H1 (cell line): Measurements from ENCODE around the gene CXCR5. TPM values are rescaled to one million over a fixed set of nuclear protein-coding genes. Genes with fewer than 3 reads are reported as not detected.

Experiments
- CTCF ChIA-PET: fragments of 300-600 bp; sonication (Branson Sonifier 250); formaldehyde crosslinking; loops from one replicate; lab custom pipeline; 2021; ENCODE audit not compliant: partially characterized antibody; lab: Charles Lee
- POLR2A ChIA-PET: fragments of 300-600 bp; sonication (Branson Sonifier 250); formaldehyde crosslinking; loops from one replicate; lab custom pipeline; 2021; ENCODE audit warnings: inconsistent platforms; ENCODE audit not compliant: partially characterized antibody; lab: Charles Lee
- DNase-seq, 2 experiments: peaks; one replicate each; pipeline versions ENCODE4 v3.0.0 to v3.0.0-alpha.2; 2010 to 2022; ENCODE audit warnings: low spot score in 2 of 2, low read depth in 1 of 2, mixed read lengths in 1 of 2
- FAIRE-seq: peaks from 2 replicates; lab custom pipeline; 2011; peaks lifted over from hg19 to GRCh38; lab: Jason Lieb, UNC
- H2AFZ ChIP-seq: 2 replicates; pipeline ENCODE4 v1.8.1; 2012; ENCODE audit warnings: low read length, inconsistent platforms
- H2AK5ac ChIP-seq: 2 replicates; pipeline ENCODE4 v1.6.1; 2013; ENCODE audit warnings: low read depth, low read length
- H2BK120ac ChIP-seq: replicated peaks from 2 replicates; pipeline ENCODE3; 2013; ENCODE audit warnings: low read depth, low read length, inconsistent platforms
- H2BK12ac ChIP-seq: 2 replicates; pipeline ENCODE4 v1.6.1; 2013; ENCODE audit warnings: low read depth, low read length
- H2BK15ac ChIP-seq: 2 replicates; pipeline ENCODE4 v1.6.1; 2013; ENCODE audit warnings: low read length
- H2BK20ac ChIP-seq: 2 replicates; pipeline ENCODE4 v1.6.1; 2013; ENCODE audit warnings: low read length
- H2BK5ac ChIP-seq: 2 replicates; pipeline ENCODE4 v1.6.1; 2013; ENCODE audit warnings: low read depth, low read length
- H3K14ac ChIP-seq: 2 replicates; pipeline ENCODE4 v1.6.1; 2013; ENCODE audit warnings: inconsistent platforms; ENCODE audit not compliant: insufficient read length
- H3K18ac ChIP-seq: 2 replicates; pipeline ENCODE4 v1.6.1; 2013; ENCODE audit warnings: low read length; ENCODE audit errors: extremely low read depth
- H3K23ac ChIP-seq: 2 replicates; pipeline ENCODE4 v1.6.1; 2013; ENCODE audit warnings: inconsistent platforms; ENCODE audit not compliant: insufficient read length
- H3K23me2 ChIP-seq: 2 replicates; pipeline ENCODE4 v1.6.1; 2013; ENCODE audit warnings: low read depth, low read length
- H3K27ac ChIP-seq: 2 replicates; pipeline ENCODE4 v1.6.1; 2011; ENCODE audit warnings: low read depth, low read length, inconsistent platforms
- H3K27me3 ChIP-seq, 4 experiments: replicated peaks in 1 of 4; 1 replicate in 1 of 4; 2 replicates in 3 of 4; pipeline versions ENCODE4 v1.6.1 to v1.8.1; 2011 to 2013; ENCODE audit warnings: low read length in 3 of 4, mild to moderate bottlenecking in 3 of 4, inconsistent platforms in 2 of 4, mixed read lengths in 2 of 4, moderate library complexity in 1 of 4; ENCODE audit not compliant: control insufficient read depth in 3 of 4, insufficient read depth in 3 of 4; ENCODE audit errors: extremely low read depth in 1 of 4
- H3K36me3 ChIP-seq, 4 experiments: 2 replicates each; pipeline versions ENCODE4 v1.6.1 to v1.8.1; 2011 to 2013; ENCODE audit warnings: mild to moderate bottlenecking in 4 of 4, low read length in 3 of 4, moderate library complexity in 2 of 4, control low read depth in 1 of 4, inconsistent platforms in 1 of 4; ENCODE audit not compliant: insufficient read depth in 4 of 4, control insufficient read depth in 2 of 4
- H3K4ac ChIP-seq: replicated peaks from 2 replicates; pipeline ENCODE3; 2013; ENCODE audit warnings: low read length, low read depth, mixed read lengths, inconsistent platforms; ENCODE audit not compliant: insufficient read length
- H3K4me1 ChIP-seq, 4 experiments: replicated peaks in 1 of 4; 1 replicate in 1 of 4; 2 replicates in 3 of 4; pipeline versions ENCODE4 v1.6.1 to v1.8.1; 2011 to 2013; ENCODE audit warnings: low read length in 3 of 4, inconsistent platforms in 2 of 4, mixed read lengths in 1 of 4; ENCODE audit not compliant: insufficient read depth in 4 of 4, control insufficient read depth in 3 of 4
- H3K4me2 ChIP-seq, 2 experiments: 2 replicates each; pipeline versions ENCODE4 v1.6.1 to v1.8.1; 2011 to 2013; ENCODE audit warnings: low read depth in 2 of 2, low read length in 2 of 2, control low read depth in 1 of 2, inconsistent platforms in 1 of 2, mild to moderate bottlenecking in 1 of 2; ENCODE audit not compliant: insufficient read depth in 1 of 2
- H3K4me3 ChIP-seq, 4 experiments: fragments of 200-600, 300-600 bp in 1 of 4; sonication (generic), shearing (Covaris generic), sonication (Bioruptor Twin) in 1 of 4; 2 replicates each; pipeline versions ENCODE4 v1.5.1 to v1.8.1; 2011 to 2016; ENCODE audit warnings: low read length in 4 of 4, low read depth in 3 of 4, control low read depth in 2 of 4, inconsistent platforms in 2 of 4, mild to moderate bottlenecking in 2 of 4, mixed read lengths in 1 of 4, moderate library complexity in 1 of 4; ENCODE audit not compliant: insufficient read depth in 2 of 4; ENCODE audit errors: extremely low read depth in 1 of 4
- H3K56ac ChIP-seq: replicated peaks from 2 replicates; pipeline ENCODE3; 2013; ENCODE audit warnings: low read depth, mild to moderate bottlenecking, mixed read lengths, low read length, inconsistent platforms; ENCODE audit not compliant: insufficient read length
- H3K79me1 ChIP-seq: 2 replicates; pipeline ENCODE4 v1.6.1; 2013; ENCODE audit warnings: low read depth, low read length, control low read depth
- H3K79me2 ChIP-seq, 2 experiments: 2 replicates each; pipeline versions ENCODE4 v1.6.1 to v1.8.1; 2012 to 2013; ENCODE audit warnings: low read length in 2 of 2, mild to moderate bottlenecking in 2 of 2, inconsistent platforms in 1 of 2; ENCODE audit not compliant: insufficient read depth in 2 of 2, control insufficient read depth in 1 of 2
- H3K9ac ChIP-seq, 4 experiments: replicated peaks in 1 of 4; 1 replicate in 1 of 4; 2 replicates in 3 of 4; pipeline versions ENCODE4 v1.6.1 to v1.8.1; 2011 to 2013; ENCODE audit warnings: low read depth in 3 of 4, low read length in 3 of 4, control low read depth in 2 of 4, mild to moderate bottlenecking in 2 of 4, moderate library complexity in 2 of 4, inconsistent platforms in 1 of 4; ENCODE audit errors: extremely low read depth in 1 of 4
- H3K9me3 ChIP-seq, 2 experiments: 2 replicates each; pipeline versions ENCODE4 v1.6.1 to v1.8.1; 2012 to 2013; ENCODE audit warnings: mild to moderate bottlenecking in 2 of 2, moderate library complexity in 2 of 2, control low read depth in 1 of 2, inconsistent platforms in 1 of 2, low read depth in 1 of 2, low read length in 1 of 2, mixed read lengths in 1 of 2; ENCODE audit not compliant: insufficient read depth in 2 of 2
- H4K20me1 ChIP-seq, 2 experiments: replicated peaks in 1 of 2; 2 replicates each; pipeline versions ENCODE3 to v1.8.1; 2011 to 2013; ENCODE audit warnings: inconsistent platforms in 2 of 2, low read length in 2 of 2, mild to moderate bottlenecking in 1 of 2; ENCODE audit not compliant: insufficient read depth in 2 of 2, control insufficient read depth in 1 of 2
- H4K5ac ChIP-seq: 2 replicates; pipeline ENCODE4 v1.6.1; 2013; ENCODE audit warnings: low read length, low read depth, mixed read lengths, inconsistent platforms; ENCODE audit not compliant: insufficient read length
- H4K8ac ChIP-seq: 2 replicates; pipeline ENCODE4 v1.8.0; 2013; ENCODE audit warnings: mild to moderate bottlenecking, moderate library complexity, low read length, inconsistent platforms; ENCODE audit not compliant: insufficient read depth; ENCODE audit errors: extremely low read depth
- H4K91ac ChIP-seq: replicated peaks from 2 replicates; pipeline ENCODE3; 2013; ENCODE audit warnings: low read length, mixed read lengths, inconsistent platforms; ENCODE audit not compliant: insufficient read length
- ASH2L ChIP-seq: fragments of 200-600, 300-600 bp; sonication (generic); IDR thresholded peaks from one replicate; pipeline ENCODE4 v1.7.1; 2017; ENCODE audit warnings: low read length
- BCL11A ChIP-seq, 2 experiments: IDR thresholded peaks; one replicate each; pipeline ENCODE4 v1.6.1; 2011; ENCODE audit warnings: low read depth in 2 of 2, low read length in 2 of 2, mild to moderate bottlenecking in 2 of 2
- CBX5 ChIP-seq: fragments of 300-800, 300-1000 bp; sonication (generic); IDR thresholded peaks from 2 replicates; pipeline ENCODE4 v1.7.1; 2016; ENCODE audit warnings: antibody characterized with exemption, low read length, low read depth
- GTF2F1 ChIP-seq: IDR thresholded peaks from 2 replicates; pipeline ENCODE4 v1.6.1; 2012; ENCODE audit warnings: low read depth, low read length, improper control_type of control experiment, borderline replicate concordance
- HDAC2 ChIP-seq, 2 experiments: fragments of 300-600 bp in 1 of 2; sonication (generic) in 1 of 2; IDR thresholded peaks; 2 replicates each; pipeline ENCODE4 v1.6.1; 2011 to 2012; ENCODE audit warnings: low read depth in 2 of 2, low read length in 2 of 2, mild to moderate bottlenecking in 2 of 2, moderate library complexity in 2 of 2, borderline replicate concordance in 1 of 2, inconsistent platforms in 1 of 2
- JUN ChIP-seq: IDR thresholded peaks from 2 replicates; pipeline ENCODE4 v1.6.1; 2011; ENCODE audit warnings: low read depth, mild to moderate bottlenecking, improper control_type of control experiment, low read length
- POU5F1 ChIP-seq: IDR thresholded peaks from 2 replicates; pipeline ENCODE4 v1.6.1; 2011; ENCODE audit warnings: low read depth, mild to moderate bottlenecking, low read length, moderate library complexity
- RFX5 ChIP-seq: IDR thresholded peaks from 2 replicates; pipeline ENCODE4 v1.6.1; 2011; ENCODE audit warnings: low read depth, low read length, improper control_type of control experiment, borderline replicate concordance
- YY1 ChIP-seq: IDR thresholded peaks from 2 replicates; pipeline ENCODE4 v1.6.1; 2011; ENCODE audit warnings: low read depth, mild to moderate bottlenecking, low read length
- WGBS, 2 experiments: shearing (Covaris generic) in 1 of 2; methylation state at CpG; one replicate each; pipeline versions ENCODE4 v1.1.6 to v1.1.7; 2013 to 2015; ENCODE audit warnings: low lambda C conversion rate in 2 of 2, mixed read lengths in 2 of 2, inconsistent platforms in 1 of 2, low coverage in 1 of 2, missing lambda C conversion rate in 1 of 2; ENCODE audit not compliant: insufficient replicate concordance in 2 of 2, insufficient coverage in 1 of 2, insufficient read length in 1 of 2; ENCODE audit errors: extremely low coverage in 1 of 2, missing lambda C conversion rate in 1 of 2; 5-methylcytosine and 5-hydroxymethylcytosine counted together
- polyA plus RNA-seq, 7 experiments: library from polyadenylated mRNA; depleted of rRNA in 3 of 7; stranded (reverse) in 5 of 7; unstranded in 2 of 7; fragments of >200 nt in 5 of 7; fragments of 200-250 nt in 2 of 7; gene quantifications; 1 replicate in 5 of 7; 2 replicates in 1 of 7; 4 replicates in 1 of 7; pipeline versions ENCODE4 v1.2.1 to v1.2.3, GENCODE V29; 2011 to 2013; ENCODE audit warnings: missing spikeins in 2 of 7, mixed read lengths in 2 of 7
- total RNA-seq: library from RNA; stranded (reverse); fragmentation: NEBNext Ultra II Directional; extraction: Animal tissue kit (Norgen Biotek cat#: 25700); gene quantifications from 2 replicates; pipeline ENCODE4 v1.2.1, GENCODE V29; 2021
- TF ChIP-seq, protein P1 (sequence below): IDR thresholded peaks from 2 replicates; pipeline ENCODE4 v1.6.1; 2012; ENCODE audit warnings: low read length, inconsistent platforms

Gene CXCR5
- total and polyA plus RNA-seq, 2 of the 8 experiments (the other 6 are each of a cell fraction or from before 2014, with no cell fraction given) = not detected

GRCh38 chr11:118857385-118857784 lies 26.3 kb upstream of the CXCR5 start:
- no peak overlapping the region for H3K56ac ChIP-seq
- no peak overlapping the region for H4K5ac ChIP-seq
- no peak for FAIRE-seq
- no peak overlapping the region for H3K14ac ChIP-seq
- no peaks in the 10 kb centered on the region for H3K79me2 ChIP-seq
- H2BK12ac ChIP-seq = no peak overlapping the region
- POLR2A ChIA-PET = interaction anchor here (1.5 to 1.7 kb wide), 2 partner anchors 11 to 39 kb away, joined by 3 read pairs; no protein-coding TSS in a partner anchor
- H3K79me1 ChIP-seq = no peaks in the 10 kb centered on the region
- DNase-seq = no peak
- no peak overlapping the region for H3K23ac ChIP-seq
- H4K8ac ChIP-seq = no peak overlapping the region
- no peaks in the 10 kb centered on the region for H3K36me3 ChIP-seq
- H3K27me3 ChIP-seq = no peaks in the 10 kb centered on the region
- H3K4me3 ChIP-seq = no peak overlapping the region
- CTCF ChIA-PET = interaction anchor here (1.1 to 1.6 kb wide), 2 partner anchors 82 to 97 kb away, joined by 3 read pairs; no protein-coding TSS in a partner anchor
- no peaks in the 10 kb centered on the region for H3K4me1 ChIP-seq
- no peak overlapping the region for H4K91ac ChIP-seq
- no peaks in the 10 kb centered on the region for H4K20me1 ChIP-seq
- no peaks in the 10 kb centered on the region for H3K23me2 ChIP-seq
- H2BK5ac ChIP-seq = no peak overlapping the region
- no peak overlapping the region for H2BK15ac ChIP-seq
- no peaks in the 10 kb centered on the region for H3K9me3 ChIP-seq
- no peak overlapping the region for H3K18ac ChIP-seq
- H3K27ac ChIP-seq = no peak overlapping the region
- H2BK120ac ChIP-seq = no peak overlapping the region
- H3K9ac ChIP-seq = no peak overlapping the region
- no peak overlapping the region for H2AFZ ChIP-seq
- H3K4me2 ChIP-seq = no peak overlapping the region
- WGBS, 2 experiments = 92% methylated on average over 5 of the region's 5 CpGs; no CpG with 5 or more reads in 1 of the 2 experiments
- H3K4ac ChIP-seq = no peak overlapping the region
- H2AK5ac ChIP-seq = no peak overlapping the region
- H2BK20ac ChIP-seq = no peak overlapping the region
- TF ChIP-seq BCL11A (IDR thresholded peaks at IDR 0.05; ENCODE audit: low read depth in 2 of 2, low read length in 2 of 2) = no peak
- no peak for TF ChIP-seq HDAC2 (IDR thresholded peaks at IDR 0.05; ENCODE audit: borderline replicate concordance in 1 of 2, low read depth in 2 of 2, low read length in 2 of 2)
- no peak for TF ChIP-seq GTF2F1
- TF ChIP-seq YY1 = no peak
- TF ChIP-seq, protein P1, sequence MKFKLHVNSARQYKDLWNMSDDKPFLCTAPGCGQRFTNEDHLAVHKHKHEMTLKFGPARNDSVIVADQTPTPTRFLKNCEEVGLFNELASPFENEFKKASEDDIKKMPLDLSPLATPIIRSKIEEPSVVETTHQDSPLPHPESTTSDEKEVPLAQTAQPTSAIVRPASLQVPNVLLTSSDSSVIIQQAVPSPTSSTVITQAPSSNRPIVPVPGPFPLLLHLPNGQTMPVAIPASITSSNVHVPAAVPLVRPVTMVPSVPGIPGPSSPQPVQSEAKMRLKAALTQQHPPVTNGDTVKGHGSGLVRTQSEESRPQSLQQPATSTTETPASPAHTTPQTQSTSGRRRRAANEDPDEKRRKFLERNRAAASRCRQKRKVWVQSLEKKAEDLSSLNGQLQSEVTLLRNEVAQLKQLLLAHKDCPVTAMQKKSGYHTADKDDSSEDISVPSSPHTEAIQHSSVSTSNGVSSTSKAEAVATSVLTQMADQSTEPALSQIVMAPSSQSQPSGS = no peak
- no peak for TF ChIP-seq CBX5
- no peak for TF ChIP-seq RFX5
- no peak for TF ChIP-seq ASH2L
- no peak for TF ChIP-seq POU5F1
- TF ChIP-seq JUN = no peak
